Stimulated activated CD4-positive, alpha-beta T cell treated with anti-CD3 and anti-CD28 coated beads, Interleukin-4, amount 100 ng/mL, for 4 hours (primary cell): ENCODE results near the gene TCF3.

Experiments used
- DNase-seq, 2 experiments: peaks; one replicate each; pipeline ENCODE4 v3.0.0-alpha.2; 2020

Gene TCF3

DNA sequence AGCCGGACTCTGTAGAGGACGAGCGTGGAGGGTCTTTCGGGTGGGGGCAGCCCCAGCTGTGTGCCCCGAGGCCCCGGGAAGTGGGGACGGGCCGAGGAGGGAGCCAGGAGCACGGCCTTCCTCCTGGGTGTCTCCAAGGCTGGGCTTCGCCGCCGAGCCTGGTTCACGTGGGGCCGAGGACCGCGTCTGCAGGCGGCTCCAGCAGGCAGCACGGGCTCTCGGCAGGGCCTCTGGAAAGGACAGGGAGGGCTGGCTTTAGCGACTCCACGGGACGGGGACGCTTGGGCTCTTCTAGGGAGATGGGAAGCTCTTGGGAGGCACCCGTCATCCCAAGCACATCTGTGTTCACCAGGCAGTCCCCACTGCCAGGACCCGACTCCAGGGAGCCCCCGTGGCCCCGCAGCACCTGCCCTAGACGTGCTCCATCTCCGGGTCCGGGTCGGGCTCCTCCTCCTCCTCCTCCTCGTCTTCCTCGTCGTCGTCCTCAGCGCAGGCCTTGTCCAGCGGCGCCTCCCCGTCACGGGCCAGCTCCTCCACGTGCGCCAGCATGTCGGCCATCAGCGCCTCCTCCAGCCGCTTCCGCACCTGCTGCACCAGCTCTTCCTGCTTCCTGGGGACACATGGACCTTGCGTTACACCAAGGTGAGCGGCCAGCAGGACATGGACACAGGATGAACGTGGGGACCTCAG lies 74.3 kb downstream of the TCF3 start:
- DNase-seq = no peak

DNA sequence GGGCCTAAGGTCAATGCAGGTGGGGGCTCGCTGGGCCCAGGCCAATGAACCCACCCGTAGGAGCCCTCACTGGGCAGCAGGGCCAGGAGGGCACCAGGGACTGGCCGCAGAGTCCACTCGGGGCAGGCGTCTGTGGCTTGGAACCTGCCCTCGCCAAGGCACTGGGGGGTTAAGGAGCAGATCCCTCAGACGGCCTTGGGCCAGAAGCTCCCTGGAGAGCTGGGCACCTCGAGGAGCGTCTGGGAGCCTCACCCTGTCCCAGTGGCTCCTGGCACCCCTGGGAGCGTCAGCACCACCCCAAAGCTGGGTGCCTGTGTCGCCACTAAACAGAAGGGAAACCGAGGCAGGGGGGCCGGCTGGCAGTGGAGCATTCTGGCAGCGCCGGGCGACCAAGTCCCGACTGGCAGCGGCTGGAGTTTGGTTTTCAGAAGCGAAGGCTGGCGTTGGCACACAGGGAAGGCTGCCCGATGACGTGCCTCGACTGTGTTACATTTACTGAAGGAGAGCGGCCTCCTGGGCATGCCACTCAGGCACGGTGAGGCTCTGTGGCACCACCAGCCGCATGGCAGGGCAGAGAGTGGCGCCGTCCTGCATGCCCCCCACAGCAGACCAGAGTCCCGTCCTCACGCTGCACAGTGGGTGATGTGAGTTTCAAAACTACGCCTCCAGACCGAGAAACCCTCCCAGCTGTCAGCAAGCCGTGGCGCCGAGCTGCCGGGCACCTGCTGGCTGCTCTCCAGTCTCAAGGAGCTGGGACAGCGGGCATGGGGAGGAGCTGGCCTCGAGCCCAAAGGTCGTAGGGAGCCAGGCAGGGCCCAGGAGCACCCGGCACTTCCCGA lies 75.1 kb downstream of the TCF3 start:
- no peak for DNase-seq

DNA sequence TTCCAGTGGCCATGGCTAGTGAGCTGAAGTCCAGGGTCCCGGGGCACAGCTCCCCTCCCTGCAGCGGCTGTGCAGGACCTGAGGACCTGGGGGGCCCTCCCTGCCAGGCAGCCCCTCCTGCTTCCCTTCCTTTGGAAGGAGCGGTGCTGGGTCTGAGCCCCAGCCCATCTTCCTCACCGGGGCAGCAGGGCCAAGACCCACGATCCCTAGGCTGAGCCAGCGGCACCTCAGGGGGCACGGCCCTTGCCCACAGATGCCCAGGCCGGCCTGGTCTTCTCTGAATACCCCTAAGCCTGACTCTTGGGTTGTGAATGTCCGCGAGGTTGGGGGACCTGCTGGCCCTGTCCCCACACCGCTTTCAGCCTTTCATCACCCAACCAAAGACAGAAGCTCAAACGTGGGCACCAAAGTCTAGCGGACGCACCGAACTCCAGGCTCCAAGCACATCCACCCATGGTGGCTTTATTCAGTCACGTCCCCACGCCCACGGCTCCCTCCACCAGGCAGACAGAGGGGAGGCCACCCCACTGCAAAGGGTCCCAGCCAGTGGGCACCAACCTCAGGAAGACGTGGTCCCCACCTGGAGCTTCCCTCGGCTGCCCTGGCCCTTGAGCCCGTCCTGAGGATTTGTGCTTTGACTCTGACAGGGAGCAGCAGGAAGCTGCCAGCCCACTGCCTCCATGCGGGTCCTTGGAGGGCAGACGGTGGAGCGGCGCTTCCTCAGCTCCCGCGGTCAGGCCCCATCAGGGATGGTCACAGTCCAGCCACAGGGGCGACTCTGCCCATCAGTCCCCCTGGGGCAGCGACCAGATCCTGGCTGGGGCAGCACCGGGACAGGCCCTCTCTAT lies 75.9 kb downstream of the TCF3 start:
- no peak for DNase-seq

DNA sequence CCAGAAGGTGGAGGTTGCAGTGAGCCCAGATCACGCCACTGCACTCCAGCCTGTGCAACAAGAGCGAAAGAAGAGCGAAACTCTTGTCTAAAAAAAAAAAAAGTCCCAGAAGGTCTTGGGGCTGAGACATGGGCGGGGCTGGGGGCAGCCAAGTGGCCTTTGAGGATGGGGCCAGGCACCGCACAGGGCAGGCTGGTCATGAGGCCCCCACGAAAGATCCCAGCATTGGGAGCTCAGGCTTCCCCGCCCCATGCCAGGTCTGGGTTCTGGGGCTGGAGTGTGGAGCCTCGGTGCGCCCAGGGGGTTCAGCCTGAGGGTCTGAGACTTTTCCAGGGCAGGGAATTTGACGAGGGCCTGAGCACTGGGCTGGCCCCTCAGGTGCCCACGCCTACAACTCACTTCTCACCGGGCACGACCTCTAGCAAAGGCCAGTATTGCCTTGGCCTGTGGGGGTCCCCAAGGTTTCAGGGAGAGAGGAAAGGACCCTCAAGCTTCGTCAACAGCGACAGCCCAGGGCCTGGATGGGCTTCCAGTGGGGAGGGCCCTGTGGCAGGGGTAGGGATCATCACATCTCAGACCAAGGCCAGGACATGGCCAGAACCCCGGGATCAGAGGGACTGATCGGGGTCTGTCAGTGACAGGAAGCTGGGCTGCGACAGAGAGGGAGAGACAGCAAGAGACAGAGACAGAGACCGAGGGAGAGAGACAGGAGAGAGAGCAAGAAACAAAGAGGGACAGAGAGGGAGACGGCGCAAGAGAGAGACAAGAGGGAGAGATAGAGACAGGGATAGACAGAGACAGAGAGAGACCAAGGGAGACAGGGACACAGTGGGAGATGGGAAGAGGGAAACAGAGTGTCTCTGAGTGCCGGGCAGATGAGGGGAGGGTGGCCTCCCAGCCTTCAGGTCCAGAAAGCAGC lies 76.8 kb downstream of the TCF3 start:
- DNase-seq = no peak

DNA sequence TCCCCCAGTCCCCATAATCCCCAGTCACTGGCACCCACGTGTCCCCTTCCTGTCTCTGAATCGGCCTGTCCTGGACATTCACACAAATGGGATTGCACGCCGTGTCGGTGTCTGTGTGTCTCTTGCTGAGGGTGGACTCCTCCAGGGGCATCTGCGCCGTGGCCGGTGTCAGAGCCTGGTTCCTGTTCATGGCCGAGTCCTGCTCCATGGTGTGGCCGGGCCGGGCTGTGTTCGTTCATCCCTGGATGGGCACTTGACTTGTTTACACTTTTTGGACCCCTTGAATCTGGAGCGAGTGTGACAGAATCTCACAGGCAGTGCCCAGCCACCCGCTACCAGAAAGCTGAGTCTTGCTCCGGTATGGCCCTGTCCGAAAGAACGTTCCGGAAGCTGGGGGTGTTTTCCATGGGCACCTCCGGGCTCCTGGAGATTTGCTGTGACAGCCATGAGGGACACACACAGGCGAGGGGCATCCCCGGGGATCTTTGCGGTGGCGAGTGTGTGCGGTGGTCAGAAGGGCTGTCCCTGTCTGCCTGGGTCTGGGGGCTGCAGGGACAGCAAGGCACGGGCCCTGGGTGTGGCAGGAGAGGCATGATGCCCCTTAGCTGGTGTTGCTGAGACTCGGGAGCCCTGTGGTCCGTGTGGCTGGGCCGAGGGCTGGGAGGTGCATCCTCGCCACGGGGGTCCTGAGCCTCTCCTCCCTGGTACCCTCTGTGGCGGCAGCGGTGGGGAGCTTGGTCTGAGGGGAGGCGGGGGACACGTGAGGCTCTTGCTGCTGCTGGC lies 77.9 kb downstream of the TCF3 start:
- DNase-seq = no peak

DNA sequence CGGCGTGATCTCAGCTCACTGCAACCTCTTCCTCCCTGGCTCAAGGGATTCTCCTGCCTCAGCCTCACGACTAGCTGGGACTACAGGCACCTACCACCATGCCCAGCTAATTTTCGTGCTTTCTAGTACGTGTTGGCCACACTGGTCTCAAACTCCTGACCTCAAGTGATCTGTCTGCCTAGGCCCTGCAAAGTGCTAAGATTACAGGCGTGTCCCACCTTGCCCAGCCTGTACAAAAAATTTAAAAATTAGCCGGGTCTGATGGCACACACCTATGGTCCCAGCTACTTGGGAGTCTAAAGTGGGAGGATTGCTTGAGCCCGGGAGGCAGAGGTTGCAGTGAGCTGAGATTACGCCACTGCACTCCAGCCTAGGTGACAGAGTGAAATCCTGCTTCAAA lies 79.6 kb downstream of the TCF3 start:
- no peak for DNase-seq

DNA sequence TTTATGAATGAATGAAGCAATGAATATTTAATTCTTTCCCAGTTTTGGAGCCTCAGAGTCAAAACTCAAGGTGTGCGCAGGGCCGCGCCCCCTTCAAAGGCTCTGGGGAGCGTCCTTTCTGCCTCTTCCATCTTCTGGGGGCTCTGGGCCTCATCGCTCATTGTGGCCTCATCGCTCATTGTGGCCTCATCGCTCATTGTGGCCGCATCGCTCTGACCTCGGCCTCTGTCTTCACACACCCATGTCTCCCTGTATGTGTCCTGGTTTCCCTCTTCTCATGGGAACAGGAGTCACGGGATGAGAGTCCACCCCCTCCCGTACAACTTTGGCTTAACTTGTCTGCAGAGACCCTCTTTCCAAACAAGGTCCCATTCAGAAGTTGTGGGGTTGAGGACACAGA lies 81.1 kb downstream of the TCF3 start:
- no peak for DNase-seq

DNA sequence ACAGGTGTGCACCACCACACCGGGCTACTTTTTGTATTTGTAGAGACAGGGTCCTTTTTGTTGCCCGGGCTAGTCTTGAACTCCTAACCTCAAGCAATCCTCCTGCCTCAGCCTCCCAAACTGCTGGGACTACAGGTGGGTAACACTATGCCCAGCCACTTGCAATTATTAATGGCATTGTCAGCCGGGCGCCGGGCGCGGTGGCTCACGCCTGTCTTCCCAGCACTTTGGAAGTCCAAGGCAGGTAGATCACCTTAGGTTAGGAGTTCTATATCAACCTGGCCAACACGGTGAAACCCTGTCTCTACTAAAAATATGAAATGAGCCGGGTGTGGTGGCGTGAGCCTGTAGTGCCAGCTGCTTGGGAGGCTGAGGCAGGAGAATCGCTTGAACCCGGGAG lies 81.6 kb downstream of the TCF3 start:
- DNase-seq = no peak

DNA sequence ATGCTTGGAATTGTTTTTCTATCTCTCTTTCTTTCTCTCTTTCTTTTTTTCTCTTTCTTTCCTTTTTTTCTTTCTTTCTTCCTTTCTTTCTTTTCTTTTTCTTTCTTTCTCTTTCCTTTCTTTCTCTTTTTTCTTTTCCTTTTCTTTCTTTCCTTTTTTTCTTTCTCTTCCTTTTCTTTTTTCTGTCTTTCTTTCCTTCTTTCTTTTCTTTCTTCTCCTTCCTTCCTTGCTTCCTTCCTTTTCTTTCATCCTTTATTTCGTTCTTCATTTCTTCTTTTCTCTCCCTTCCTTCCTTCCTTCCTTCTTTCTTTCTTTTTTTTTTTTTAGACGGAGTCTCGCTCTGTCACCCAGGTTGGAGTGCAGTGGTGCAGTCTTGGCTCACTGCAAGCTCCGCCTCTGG lies 82.4 kb downstream of the TCF3 start:
- DNase-seq = no peak

DNA sequence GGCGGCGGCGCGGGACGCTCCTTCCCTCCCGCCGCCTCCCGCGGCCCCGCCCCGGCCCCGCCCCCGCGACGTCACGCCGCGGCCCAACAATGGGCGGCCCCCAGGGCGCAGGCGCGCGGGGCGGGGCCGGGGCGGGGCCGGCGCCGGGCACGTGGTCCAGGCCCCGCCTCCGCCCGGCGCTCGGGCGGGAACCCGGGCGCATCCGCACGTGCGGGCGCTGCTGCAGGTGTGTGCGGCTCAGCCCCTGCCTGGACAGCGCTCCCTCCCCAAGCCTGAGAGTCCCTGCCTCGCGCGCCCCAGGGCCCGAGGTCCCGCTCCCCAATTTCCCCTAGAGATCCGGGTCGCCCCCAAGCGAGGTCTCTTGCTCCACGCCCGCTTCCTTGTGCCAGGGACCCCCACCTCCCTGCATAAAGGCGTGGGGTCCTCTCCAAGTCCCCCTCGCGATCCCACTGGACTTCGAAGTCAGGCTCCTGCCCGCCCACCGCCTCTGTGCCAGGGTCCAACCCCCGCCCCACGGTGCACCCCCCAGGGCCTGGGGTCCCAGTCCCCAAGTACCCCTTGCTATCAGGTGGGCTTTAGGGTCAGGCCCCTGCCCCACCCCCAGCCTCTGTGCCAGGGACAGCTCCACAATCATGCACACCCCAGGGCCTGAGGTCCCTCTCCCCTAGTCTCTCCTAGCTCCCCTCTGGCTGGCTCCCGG lies 83.9 kb downstream of the TCF3 start, which contains the start of gene MEX3D:
MEX3D (minus strand) TSS at position 6 of the 700 bp plus-strand sequence. CDS start 267 bp downstream, outside the sequence.
- DNase-seq = peak; percentile 75 to 88

DNA sequence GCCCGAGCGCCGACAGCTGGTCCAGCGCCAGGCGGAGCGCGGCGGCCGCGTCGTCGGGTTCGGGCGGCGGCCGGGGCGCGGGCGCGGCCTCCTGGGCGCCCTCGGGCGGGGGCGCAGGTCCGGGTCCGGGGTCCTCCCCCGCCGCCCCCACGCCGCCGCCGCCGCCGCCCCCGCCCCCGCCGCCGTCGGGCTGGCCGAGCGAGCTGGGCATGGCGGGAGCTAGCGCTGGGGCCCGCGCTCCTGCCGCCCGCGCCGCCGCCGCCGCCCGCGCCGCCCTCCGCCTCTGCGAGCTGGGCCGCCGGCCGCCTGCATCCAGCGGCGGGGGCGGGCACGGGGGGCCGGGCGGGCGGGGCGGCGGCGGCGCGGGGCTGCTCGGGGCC lies 84.6 kb downstream of the TCF3 start:
- no peak for DNase-seq

DNA sequence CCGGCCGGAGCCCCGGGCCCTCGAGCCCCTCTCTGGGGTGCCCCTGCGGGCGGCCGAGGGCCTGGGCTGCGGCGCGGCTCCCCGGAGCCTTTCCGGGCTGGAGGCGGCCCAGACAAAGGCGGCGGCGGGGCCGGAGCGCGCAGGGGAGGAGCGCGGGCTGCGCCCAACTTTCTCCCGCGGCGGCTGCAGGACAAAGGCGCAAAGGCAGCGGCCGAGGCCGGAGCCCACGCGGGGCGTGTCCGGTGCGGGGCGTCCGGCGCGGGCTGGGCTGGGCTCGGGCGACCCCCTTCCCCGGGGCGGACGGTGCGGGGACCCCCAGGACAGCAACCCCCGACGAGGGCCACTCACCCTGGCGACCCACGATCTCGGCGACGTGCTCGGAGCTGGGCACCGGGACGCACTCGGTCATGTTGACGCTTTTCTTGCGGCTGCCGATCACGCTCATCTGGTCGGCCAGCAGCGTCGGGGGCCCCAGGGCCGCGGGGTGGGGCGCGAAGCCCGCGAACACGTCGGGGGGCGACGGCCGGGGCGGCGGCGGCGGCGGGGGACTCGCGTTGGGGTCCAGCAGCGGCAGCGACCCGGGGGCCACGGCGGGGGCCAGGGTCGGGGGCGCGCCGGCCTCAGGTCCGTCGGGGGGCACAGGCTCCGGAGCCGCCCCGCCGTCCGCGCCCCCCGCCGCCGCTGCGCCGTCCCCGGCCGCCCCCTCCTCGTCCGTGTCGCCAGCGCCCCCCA lies 85.1 kb downstream of the TCF3 start:
- DNase-seq = no peak

DNA sequence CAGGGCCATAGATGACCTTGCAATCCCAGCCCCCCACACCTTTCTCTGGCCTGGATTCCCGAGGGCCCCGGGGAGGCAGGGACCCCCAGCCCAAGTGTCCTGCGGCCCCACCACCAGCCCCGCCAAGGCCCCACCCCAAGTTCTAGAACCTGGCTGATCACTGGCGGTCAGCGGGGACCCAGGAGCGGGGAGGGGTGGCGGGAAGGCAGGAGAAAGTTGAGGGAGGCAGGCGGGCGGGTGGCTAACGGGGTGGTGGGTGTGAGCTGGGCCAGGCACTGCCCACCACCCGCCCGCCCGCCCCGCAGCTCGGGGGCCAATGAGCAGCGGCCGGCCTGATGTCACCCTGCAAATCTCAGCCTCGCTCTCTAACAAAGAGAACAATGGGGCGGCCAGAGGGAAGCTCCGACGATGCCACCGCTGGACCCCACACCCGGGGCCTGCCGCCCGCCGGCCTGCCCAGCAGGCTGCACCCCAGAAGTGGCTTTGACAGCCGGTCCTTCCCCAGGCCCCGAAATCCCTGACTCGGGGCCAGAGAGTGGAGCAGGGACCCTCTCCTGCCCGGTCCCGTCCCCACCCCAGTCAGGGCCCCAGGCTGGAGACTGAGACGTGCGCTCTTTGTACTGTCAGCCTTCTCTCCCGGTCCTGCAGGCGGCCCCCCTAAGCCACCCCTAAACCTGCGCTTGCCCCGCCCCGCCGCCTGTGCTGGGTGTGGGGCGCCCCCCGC lies 85.9 kb downstream of the TCF3 start:
- no peak for DNase-seq

DNA sequence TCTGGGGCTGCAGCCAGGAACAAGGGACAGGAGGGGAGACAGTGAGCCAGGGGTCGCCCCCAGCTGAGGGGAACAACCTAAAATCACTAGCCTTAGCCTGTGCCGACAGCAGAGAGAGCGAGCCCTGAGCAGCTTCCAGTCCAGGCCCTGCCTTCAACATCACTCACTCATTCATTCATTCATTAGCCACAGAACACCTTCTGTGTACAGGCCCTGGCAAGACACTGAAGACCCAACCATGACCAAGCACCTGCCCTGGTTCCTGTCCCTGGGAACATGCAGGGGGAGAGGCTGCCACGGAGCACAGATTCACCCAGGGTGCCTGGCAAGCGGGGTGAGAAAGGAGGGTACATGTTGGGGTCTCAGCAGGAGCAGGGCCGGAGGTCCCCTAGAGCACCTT lies 89.2 kb downstream of the TCF3 start:
- DNase-seq = no peak

DNA sequence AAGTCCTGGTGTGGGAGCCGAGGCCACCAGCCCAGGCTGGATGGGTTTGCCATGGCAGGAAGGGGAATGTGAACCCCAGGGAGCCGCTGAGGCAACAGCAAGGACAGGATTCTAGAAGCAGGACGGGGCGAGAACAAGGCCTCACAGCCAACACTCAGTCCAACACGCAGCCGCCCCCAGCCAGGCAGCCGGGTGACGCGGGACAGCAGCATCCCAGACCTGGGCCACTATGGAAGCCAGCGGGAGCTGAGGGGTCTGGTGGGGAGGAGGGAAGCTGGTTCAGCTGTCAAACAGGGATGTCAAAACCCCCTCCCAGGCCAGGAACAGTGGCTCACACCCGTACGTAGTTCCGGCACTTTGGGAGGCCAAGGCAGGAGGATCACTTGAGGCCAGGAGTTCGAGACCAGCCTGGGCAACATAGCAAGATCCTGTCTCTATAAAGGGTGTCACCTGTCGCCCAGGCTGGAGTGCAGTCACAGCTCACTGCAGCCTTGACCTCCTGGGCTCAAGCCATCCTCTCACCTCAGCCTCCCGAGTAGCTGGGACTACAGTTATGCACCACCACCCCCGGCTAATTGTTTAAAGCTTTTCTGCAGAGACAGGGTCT lies 91.1 kb downstream of the TCF3 start:
- no peak for DNase-seq

DNA sequence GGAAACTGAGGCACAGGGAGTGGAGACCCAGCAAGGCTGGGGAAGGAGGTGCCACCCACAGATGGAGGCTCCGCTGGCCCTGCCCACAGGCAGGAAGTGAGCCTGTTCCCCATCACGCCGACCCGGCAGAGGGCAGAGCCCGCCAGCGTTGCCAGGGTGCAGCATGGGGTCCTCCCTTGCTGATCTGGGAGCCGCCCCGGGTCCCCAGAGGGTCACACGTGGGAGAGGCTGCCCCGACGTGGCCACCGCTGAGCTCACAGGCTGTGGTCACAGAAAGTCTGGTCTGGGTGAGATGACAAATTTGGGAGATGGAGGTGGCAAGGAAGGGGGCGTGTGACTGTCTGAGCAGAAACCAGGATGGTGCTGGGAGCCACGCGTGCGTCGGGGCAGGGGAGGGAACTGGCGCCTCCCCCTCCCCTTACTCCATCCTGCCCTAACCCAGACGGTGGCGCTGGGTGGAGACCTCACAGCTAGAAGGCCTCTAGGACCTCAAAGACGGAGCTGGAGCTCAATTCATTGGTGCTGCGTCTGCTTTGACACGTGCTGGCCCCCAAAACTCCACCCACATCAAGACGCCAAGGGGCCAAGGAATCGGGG lies 92.0 kb downstream of the TCF3 start:
- DNase-seq = no peak
